GM18499 (cell line): ENCODE data around the gene KLHDC10.
"Not testable (repeated sequence)": the region's sequence is repeated elsewhere in the genome, so short reads cannot be mapped to it uniquely, and the experiment has no call there.

Source experiments
- ATAC-seq: cut with Tn5 transposase; IDR thresholded peaks from one replicate; pipeline ENCODE4 v1.9.1; 2021; ENCODE audit warnings: moderate number of reproducible peaks; ENCODE audit not compliant: insufficient read depth, unreplicated experiment

The KLHDC10 gene

DNA sequence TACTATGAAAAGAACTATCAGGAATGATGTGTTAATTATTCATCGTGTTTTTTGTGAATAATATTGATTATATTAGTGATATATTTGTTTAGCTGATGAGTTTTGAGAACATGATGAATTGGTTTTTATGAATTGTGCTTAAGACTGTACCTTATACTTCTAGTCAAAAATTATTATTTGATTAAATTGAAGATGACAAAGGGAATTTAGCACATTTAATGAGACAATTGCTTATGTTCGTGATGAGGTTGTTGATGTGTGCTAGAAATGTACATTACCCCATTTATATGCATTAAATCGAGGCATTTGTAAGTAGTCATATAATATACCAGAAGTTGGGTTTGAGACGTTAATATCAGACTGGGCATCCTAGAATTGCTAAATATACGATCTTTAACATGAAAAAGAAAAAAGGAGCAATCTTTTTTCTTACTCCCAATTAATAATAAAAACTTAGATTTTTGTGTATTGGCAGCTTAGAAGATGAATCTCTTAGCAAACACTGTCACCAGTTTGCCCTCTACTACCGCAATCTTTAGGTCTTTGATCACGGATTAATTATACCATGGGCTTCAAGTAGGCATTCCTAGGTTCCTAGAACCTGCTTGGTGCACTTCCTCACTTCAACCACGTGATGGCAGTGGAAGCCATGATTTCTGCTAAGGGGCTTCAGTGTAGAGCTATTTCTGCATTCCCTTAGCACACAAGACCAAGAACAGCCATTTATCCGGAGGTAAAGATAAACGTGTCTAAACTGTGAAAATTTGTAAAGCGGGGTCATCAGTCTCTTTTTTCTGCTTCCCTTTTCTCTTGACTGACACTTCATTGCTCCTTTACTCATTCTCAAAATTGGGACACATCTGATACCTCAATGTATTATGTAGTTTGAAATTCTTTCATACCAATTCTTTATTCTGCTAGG, 1.6 kb downstream of the KLHDC10 start:
- no peak for ATAC-seq

DNA sequence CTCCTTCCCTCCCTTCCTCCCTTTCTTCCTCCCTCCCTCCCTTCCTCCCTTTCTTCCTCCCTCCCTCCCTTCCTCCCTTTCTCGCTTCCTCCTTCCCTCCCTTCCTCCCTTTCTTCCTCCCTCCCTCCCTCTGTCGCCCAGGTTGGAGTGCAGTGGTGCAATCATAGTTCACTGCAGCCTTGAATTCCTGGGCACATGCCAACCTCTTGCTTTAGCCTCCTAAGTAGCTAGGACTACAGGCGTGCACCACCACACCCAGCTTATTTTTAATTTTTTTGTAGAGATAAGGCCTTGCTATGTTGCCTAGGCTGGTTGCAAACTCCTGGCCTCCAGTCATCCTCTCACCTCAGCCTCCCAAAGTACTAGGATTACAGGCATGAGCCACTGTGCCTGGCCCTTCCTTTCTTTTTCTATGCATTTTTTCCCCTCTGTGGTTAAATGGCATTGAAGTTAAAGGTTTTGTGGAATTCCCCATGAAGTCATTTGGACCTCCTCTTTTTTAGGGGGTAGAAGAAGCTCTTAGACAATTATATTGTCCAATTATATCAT, 9.6 kb downstream of the KLHDC10 start:
- ATAC-seq = no peak

DNA sequence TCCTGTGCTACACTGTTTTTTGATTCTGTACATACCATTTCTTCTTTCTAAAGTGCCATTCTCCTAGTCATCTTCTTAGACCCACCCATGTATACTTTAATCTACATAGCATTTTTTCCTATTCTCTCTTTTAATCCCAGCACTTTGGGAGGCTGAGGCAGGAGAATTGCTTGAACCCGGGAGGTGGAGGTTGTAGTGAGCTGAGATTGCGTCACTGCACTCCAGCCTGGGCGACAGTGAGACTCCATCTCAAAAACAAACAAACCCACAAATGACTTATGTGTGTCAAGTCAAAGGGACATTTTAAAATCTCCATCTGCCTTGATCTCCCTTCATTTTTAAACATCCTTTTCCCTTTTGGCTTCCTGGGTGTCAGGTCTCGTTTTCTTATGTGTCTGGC, 13.2 kb downstream of the KLHDC10 start:
- ATAC-seq = not testable (repeated sequence)

DNA sequence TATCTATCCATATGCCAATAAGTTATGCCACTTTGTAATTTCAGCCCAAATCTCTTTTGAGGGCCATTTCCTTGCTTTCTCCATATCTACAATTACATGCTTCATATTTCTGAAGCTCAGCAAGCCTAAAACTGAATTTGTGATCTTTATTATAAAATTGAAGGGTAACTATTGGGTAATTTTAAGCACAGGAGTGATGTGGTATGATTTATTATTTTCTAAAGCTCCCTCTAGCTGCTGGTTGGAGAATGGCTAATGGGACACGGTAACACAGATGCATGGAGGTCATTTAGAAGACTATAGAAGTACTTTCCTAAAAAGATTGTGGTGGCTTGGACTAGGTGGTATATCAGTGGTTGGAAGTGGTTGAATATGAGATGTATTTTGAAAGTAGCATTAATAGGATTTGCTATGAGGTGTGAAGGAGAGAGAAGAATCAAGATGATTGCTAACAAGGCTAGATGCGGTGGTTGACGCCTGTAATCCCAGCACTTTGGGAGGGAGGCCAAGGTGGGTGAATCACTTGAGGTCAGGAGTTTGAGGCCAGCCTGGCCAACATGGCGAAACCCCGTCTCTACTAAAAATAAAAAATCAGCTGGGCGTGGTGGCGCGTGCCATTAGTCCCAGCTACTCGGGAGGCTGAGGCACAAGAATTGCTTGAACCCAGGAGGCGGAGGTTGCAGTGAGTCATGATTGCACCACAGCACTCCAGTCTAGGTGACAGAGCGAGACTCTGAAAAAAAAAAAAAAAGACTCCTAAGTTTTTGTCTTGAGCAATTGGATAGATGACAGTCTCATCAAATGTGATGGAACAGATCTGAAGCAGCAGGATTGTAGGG, 13.9 kb downstream of the KLHDC10 start:
- no peak for ATAC-seq

DNA sequence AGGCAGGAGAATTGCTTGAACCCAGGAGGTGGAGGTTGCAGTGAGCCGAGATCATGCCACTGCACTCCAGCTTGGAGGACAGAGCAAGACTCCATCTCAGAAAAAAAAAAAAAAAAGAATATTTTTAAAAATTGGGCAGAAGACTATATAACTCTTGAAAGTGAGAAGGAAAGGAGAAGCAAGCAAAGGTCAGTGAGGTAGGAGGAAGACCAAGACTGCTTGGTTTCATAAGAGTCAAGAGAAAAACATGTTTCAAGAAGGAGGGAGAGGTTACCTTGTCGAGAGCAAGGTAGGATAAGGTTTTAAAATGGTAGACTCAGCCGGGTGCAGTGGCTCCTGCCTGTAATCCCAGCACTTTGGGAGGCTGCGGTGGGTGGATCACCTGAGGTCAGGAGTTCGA, 14.9 kb downstream of the KLHDC10 start:
- ATAC-seq = not testable (repeated sequence)

DNA sequence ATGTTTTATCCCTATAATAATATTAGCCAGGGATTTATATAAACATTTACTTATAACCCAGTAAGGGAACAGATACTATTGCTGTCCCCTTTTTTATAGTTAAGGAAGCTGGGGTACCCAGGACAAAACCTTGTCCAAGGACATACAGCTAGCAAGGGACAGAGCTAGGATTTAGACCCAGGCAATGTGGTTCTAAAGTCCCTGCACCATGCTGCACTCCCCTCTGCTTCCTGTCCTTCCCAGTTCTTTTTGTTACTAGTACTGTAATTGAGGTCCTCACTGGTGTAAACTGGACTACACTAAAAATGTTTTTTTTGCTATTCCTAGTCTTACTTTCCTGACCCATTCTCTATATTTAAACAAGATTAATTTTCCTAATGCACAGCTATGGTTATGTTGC, 16.6 kb downstream of the KLHDC10 start:
- ATAC-seq = no peak

DNA sequence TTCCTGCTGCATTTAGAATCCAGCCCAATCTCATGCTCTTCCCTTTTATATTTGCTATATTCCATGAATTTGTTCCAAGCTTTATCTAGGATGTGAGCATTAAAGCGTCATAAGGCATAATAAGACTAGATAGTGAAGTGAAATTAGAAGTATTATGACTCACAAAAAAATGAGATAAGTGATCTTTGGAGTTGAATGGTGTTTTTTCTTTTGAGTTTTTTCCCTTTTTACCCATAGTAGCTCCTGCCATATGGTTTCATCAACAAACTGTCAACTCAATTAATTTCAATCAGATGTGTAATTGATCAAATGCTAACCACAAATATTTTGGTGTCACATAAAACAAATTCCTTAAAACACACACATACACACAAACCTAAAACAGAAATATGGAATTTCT, 17.0 kb downstream of the KLHDC10 start:
- no peak for ATAC-seq

DNA sequence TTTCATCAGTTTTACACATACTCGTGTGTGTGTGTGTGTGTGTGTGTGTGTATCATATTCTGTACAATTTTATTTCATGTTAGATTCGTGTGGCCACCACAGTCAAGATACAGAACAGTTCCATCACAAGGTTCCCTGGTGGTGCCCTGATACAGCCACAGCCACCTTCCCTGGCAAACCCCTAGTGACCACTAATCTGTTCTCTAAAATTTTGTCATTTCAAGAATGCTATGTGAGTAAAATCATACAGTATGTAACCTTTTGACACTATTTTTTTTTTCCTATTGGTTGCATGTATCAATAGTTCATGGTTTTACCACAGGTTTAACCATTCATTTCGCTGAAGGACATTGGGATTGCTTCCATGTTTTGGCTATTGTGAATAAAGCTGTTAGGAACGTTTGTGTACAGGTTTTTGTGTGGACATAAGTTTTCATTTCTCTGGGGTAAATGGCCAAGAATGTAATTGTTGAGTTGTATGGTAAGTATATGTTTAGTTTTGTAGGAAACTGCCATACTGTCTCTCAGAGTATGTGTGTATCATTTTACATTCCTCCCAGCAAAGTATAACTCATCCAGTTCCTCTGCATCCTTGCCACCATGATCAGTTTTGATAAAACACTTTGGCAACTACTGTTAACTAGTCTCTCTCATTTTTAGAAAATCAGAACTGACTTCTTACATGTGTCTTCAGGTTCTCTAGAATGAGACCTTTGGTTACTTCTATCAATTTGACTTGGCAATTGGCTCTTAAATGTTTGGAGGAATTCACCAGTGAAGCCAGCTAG, 20.6 kb downstream of the KLHDC10 start:
- ATAC-seq = no peak

DNA sequence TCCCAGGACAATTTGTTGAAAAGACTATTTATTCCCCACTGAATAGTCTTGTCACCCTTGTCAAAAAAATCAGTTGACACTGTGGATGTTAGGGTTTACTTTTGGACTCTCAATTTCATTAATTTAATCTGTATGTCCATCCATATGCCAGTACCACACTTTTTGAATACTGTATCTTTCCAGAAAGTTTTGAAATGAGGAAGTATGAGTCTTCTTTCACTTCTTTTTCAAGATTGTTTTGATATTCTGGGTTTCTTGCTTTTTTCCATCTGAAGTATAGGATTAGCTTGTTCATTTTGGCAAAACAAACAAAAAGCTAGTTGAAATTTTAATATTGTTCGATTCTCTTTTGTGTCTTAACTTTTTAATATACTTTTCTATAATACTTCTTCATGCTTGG, 21.7 kb downstream of the KLHDC10 start:
- ATAC-seq = no peak

DNA sequence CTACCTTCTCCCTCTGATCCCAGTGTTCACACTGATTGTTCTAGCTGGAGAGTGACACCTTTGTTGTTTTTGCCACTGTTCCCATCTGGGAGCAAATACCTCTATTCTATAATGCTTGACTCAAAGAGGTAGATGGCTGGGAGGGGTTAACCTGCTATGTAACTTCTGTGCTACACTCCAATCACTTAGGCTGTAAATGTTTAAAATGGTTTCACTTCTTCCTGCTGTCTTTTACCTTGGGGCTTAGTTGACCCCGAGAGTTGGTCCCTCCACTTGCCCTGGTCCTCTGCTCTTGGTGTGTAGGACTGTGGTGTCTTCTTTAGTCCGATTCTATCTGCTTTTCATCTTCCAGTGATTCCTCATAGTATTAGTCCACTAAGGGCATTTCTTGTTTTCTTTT, 22.3 kb downstream of the KLHDC10 start:
- ATAC-seq = no peak

DNA sequence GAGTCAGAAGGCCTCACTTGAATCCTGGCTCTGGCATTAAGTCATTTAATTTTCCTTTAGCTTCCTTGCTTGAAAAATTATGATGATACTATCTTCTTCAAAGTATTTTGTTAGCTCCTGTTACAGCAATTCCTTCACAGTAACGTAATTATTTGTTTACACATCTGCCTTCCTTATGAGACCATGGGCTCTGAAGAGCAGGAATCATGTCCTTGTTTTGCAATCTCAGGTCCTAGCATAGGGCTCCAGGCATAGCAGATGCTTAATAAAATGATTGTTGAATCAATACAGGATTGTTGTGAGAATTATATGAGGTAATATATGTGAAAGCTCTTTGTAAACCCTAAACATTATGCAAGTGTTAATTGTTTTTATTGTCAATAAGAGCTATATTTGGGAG, 25.5 kb downstream of the KLHDC10 start:
- no peak for ATAC-seq

DNA sequence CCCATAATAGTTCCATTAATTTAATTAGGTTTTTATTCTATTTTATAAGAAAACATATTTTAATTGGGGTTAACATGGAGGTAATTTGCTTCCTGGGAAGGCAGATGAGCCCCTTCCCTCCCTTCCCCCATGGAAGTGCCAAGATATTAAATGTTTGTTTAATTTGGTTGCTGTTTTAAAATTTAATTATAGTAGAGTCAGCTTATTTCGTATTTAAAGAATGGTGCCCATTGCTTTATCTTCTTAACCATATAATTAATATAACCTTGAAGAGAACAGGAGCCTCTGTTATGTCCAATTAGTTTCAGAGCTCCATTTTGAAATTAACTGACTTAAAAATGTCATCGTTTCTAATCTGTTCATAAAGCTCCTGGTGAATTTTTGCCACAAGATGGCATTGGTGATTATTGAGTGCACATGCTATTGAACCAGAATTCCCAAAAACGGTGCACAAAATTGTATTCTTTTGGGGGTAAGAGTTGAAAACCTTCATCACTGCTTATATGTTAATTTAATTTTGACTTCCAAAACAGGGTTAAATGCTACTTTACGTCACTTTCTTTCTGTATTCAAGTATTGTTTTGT, 26.0 kb downstream of the KLHDC10 start:
- no peak for ATAC-seq

DNA sequence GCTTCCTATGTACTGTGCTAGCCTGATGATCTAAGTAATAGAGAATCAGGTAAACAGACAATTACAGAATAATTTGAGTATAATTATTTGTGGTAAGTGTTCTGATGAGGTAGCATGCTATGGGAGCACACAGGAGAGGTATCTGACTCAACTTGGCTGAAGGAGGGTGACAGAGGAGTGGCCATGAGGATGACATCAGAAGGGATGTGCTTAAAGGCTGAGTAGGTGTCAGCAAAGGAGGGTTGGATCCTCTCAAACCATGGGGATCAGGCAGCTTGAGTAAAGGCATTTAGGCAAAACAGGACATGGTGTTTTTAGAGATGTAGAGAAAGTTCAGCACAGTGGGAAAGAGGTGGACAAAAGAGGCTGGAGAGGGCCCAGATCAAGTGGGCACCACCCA, 29.0 kb downstream of the KLHDC10 start:
- no peak for ATAC-seq

DNA sequence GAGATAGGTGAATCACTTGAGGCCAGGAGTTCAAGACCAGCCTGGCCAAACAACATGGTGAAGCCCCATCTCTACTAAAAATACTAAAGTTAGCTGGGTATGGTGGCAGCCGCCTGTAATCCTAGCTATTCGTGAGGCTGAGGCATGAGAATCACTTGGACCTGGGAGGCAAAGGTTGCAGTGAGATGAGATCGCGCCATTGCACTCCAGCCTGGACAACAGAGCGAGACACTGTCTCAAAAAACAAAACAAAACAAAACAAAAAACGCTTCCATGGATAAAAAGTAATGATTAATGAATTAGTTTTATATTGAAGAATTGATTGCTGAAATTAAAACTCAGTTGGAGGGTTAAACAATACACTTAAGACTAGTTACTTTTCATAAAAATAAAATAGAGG, 32.3 kb downstream of the KLHDC10 start:
- no peak for ATAC-seq

DNA sequence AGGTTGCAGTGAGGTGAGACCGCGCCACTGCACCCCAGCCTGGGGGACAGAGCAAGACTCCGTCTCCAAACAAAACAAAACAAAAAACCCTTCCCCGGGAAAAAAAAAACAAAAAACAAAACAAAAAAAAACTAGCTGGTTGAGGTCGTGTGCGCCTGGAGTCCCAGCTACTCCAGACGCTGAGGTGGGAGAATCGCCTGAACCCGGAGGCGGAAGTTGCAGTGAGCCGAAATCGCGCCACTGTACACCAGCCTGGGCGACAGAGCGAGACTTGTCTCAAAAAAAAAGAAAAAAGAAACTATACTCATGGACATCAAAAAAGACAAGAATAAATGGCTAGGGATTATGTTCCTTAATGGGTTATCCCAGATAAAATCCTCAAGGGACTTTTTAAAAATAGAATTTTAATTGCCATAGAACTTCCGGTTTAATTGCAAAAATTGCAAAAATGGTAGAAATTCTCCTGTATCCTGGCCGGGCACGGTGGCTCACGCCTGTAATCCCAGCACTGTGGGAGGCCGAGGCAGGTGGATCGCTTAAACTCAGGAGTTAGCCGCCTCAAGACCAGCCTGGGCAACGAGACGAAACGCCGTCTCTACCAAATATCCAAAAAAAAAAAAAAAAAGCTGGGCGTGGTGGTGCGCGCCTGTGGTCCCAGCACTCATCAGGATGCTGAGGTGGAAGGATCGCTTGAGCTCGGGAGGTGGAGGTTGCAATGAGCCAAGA, 37.8 kb downstream of the KLHDC10 start:
- no peak for ATAC-seq

DNA sequence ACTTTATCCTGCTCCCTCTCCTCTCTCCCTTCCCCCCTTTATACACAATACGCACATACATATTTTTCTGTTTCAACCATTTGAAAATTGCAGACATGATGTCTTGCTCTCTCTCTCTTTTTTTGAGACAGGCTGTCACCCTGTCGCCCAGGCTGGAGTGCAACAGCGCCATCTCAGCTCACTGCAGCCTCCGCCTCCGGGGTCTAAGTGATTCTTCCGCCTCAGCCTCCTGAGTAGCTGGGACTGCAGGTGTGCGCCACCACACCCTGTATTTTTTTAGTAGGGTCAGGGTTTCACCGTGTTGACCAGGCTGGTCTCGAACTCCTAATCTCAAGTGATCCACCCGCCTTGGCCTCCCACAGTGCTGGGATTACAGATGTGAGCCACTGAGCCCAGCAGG, 38.5 kb downstream of the KLHDC10 start:
- no peak for ATAC-seq

DNA sequence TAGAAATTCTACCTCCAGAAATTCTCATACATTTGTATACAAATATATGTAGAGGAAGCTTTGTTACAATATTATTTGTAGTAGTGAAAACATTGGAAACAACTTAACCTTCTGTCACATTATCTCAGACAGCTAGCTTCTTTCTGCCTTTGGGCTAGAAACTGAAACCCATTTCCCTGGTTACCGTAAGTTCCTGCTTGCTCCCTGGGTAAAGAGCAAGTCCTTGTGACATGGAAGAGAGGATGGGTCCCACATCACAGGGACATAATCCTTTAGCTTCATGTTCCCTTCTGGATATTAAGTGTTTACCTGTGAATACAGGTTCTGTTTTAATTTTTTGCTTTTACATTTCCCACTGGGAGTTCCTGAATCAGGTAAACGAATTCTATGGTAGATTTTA, 41.8 kb downstream of the KLHDC10 start:
- no peak for ATAC-seq

DNA sequence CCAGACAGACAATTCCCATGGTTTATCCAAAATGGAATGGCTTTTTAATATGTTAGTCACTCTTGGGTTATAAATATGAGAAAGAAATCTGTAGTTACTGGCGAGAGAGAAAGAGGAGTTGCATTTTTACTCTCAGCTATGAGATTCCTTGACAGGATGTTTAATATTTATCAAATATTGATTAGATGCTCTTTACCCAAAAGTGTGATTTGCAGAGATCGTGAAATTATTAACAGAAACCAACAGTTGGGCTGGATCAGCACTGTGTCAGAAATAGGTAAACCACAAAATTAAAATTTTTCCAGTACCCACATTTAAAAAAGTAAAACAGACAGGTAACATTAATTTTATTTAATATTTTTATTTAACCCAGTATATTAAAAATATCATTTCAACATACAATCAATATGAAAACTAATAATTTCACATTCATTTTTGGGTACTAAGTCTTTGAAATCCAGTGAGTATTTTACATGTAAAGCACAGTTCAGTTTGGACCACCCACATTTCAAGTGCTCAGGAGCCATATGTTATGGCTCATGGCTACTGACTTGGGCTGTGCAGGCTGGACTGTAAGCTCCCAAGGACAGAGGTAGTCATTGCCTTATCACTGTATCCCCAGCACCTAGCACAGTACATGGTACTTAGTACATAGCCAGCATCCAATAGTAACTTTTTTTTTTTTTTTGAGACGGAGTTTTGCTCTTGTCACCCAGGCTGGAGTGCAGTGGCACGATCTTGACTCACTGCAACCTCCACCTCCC, 42.5 kb downstream of the KLHDC10 start:
- no peak for ATAC-seq

DNA sequence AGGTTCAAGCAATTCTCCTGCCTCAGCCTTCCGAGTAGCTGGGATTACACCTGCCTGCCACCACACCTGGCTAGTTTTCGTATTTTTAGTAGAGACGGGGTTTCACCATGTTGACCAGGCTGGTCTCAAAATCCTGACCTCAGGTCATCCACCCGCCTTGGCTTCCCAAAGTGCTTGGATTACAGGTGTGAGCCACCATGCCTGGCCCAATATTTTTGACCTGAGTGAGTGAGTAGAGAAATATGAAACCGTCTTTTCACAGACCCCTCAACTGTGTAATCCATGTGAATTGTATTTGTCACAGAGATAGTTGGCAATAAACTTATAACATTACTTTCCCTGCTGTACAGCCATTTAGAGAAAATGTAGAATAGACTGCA, 43.1 kb downstream of the KLHDC10 start:
- not testable (repeated sequence) for ATAC-seq
